HepG2 (cell line): ENCODE data around the gene IFIH1. TPM values are rescaled to one million over a fixed set of nuclear protein-coding genes. Genes with fewer than 3 reads are reported as not detected.
A peak's percentile ranks its signal among the peaks of the same experiment; 100 is the strongest.

ENCODE experiments used
- AFF4 ChIP-seq: sonication (generic); formaldehyde crosslinking; IDR thresholded peaks from 2 replicates; pipeline ENCODE4 v1.4.0; 2020; ENCODE audit warnings: missing genetic modification reagents
- BHLHE40 ChIP-seq: IDR thresholded peaks from 2 replicates; pipeline ENCODE4 v1.6.1; 2011; ENCODE audit warnings: low read length, improper control_type of control experiment
- RAD21 ChIP-seq: fragments of 450-650 bp; formaldehyde crosslinking; IDR thresholded peaks from 2 replicates; pipeline ENCODE4 v1.5.0; 2020; ENCODE audit warnings: mild to moderate bottlenecking
- SAFB2 ChIP-seq: sonication (generic); formaldehyde crosslinking; IDR thresholded peaks from 2 replicates; pipeline ENCODE4 v1.5.1; 2020; ENCODE audit warnings: missing genetic modification reagents, low read depth, mild to moderate bottlenecking, borderline replicate concordance
- ZFYVE20 ChIP-seq: sonication (generic); formaldehyde crosslinking; IDR thresholded peaks from 2 replicates; pipeline ENCODE4 v1.8.0; 2023; ENCODE audit warnings: low read depth, mild to moderate bottlenecking, moderate library complexity, missing genetic modification reagents, borderline replicate concordance
- ZHX1 ChIP-seq: sonication (generic); formaldehyde crosslinking; IDR thresholded peaks from 2 replicates; pipeline ENCODE4 v1.8.1; 2022; ENCODE audit warnings: low read depth, mild to moderate bottlenecking, missing genetic modification reagents
- ZNF121 ChIP-seq: sonication (generic); formaldehyde crosslinking; IDR thresholded peaks from 2 replicates; pipeline ENCODE4 v1.5.0; 2020; ENCODE audit warnings: mild to moderate bottlenecking, missing genetic modification reagents
- ZNF280B ChIP-seq: sonication (generic); formaldehyde crosslinking; IDR thresholded peaks from 2 replicates; pipeline ENCODE4 v1.5.0; 2020; ENCODE audit warnings: missing genetic modification reagents, mild to moderate bottlenecking, borderline replicate concordance
- ZNF501 ChIP-seq: sonication (generic); formaldehyde crosslinking; IDR thresholded peaks from 2 replicates; pipeline ENCODE4 v1.5.1; 2020; ENCODE audit warnings: mild to moderate bottlenecking, moderate library complexity, missing genetic modification reagents
- ZNF775 ChIP-seq: sonication (generic); formaldehyde crosslinking; IDR thresholded peaks from 2 replicates; pipeline ENCODE4 v1.4.0; 2020; ENCODE audit warnings: missing genetic modification reagents, mild to moderate bottlenecking, moderate library complexity, borderline replicate concordance
- polyA plus RNA-seq, 8 experiments: library from polyadenylated mRNA; depleted of rRNA in 3 of 8; stranded (reverse) in 7 of 8; unstranded in 1 of 8; fragments of >200 nt; fragmentation: Illumina TruSeq in 4 of 8; extraction: Trizol in 4 of 8; gene quantifications; 2 replicates each; pipeline versions ENCODE4 v1.2.1 to v1.2.3, GENCODE V29; 2011 to 2016; ENCODE audit warnings: low read depth in 4 of 8, missing spikeins in 1 of 8, mixed read lengths in 1 of 8; ENCODE audit not compliant: insufficient read depth in 1 of 8
- total RNA-seq, 5 experiments: library from RNA; depleted of rRNA; stranded (reverse); fragments of >200 nt; fragmentation: Illumina TruSeq; extraction: Trizol; gene quantifications; 2 replicates each; pipeline ENCODE4 v1.2.3, GENCODE V29; 2016; ENCODE audit warnings: low read depth in 1 of 5

Gene IFIH1
- total and polyA plus RNA-seq, 2 of the 13 experiments (the other 11 are each of a cell fraction or from before 2014, with no cell fraction given): 1.5 to 11.5 TPM

GRCh38 chr2:162221064-162221463 lies 97.4 kb downstream of the IFIH1 start (continued):
- no peak for TF ChIP-seq SAFB2
- no peak for TF ChIP-seq ZFYVE20 (CRISPR knock-in tag)
- TF ChIP-seq ZHX1: no peak
- TF ChIP-seq ZNF501 (CRISPR knock-in tag): peak; percentile 46; the same call in 1 of the 2 replicates
- TF ChIP-seq ZNF775 (CRISPR knock-in tag): no peak
- peak; percentile 24; the same call in 1 of the 2 replicates for TF ChIP-seq BHLHE40
- TF ChIP-seq AFF4 (CRISPR knock-in tag): no peak
- no peak for TF ChIP-seq ZNF121 (CRISPR knock-in tag)
- 0 out of 2 replicates have a peak, but pooled peaks have one; percentile 58 for TF ChIP-seq ZNF280B (CRISPR knock-in tag)
- TF ChIP-seq RAD21 (CRISPR knock-in tag): peak; percentile 74
